VCaP (cell line): Measurements from ENCODE around the gene ACTN4.

Experiments
- H3K27ac ChIP-seq: fragments of 450-650 bp; 2 replicates; pipeline ENCODE4 v1.5.1; 2017
- CTCF ChIP-seq: fragments of 450-650 bp; conservative IDR thresholded peaks from 2 replicates; pipeline ENCODE4 v1.5.1; 2017; ENCODE audit warnings: mild to moderate bottlenecking, moderate library complexity

ACTN4 gene

GRCh38 chr19:38690832-38691231, 43.4 kb downstream of the ACTN4 start:
- no peak overlapping the region for H3K27ac ChIP-seq
- TF ChIP-seq CTCF, result no peak

- H3K27ac ChIP-seq, result no peak overlapping the region
- no peak for TF ChIP-seq CTCF
These were observed 44.5 kb downstream of the ACTN4 start for GRCh38 chr19:38691938-38692457.

GRCh38 chr19:38692458-38693379, 45.3 kb downstream of the ACTN4 start:
- H3K27ac ChIP-seq, result no peak overlapping the region
- no peak for TF ChIP-seq CTCF

- no peak overlapping the region for H3K27ac ChIP-seq
These were observed 46.2 kb downstream of the ACTN4 start for GRCh38 chr19:38693380-38694223.

GRCh38 chr19:38695317-38695683, 47.9 kb downstream of the ACTN4 start:
- no peak for TF ChIP-seq CTCF
- no peak overlapping the region for H3K27ac ChIP-seq

More at GRCh38 chr19:38693380-38694223, 46.2 kb downstream of the ACTN4 start:
- no peak for TF ChIP-seq CTCF

- TF ChIP-seq CTCF, result no peak
- no peak overlapping the region for H3K27ac ChIP-seq
These were observed 48.6 kb downstream of the ACTN4 start for GRCh38 chr19:38695832-38696728.
